Tibial nerve (tissue), 4 donors: ENCODE data around the gene SLC25A22. TPM values are rescaled to one million over a fixed set of nuclear protein-coding genes. Genes with fewer than 3 reads are reported as not detected.

ENCODE experiments used
- DNase-seq, 2 donors: peaks; one replicate each; pipeline ENCODE4 v3.0.0-alpha.2; 2019; ENCODE audit warnings: low spot score in 2 of 2
- H3K27ac ChIP-seq, 4 donors: fragments of 200-600 bp; sonication (generic) in 3 of 4; one replicate each; pipeline ENCODE4 v1.5.1; 2017 to 2019; ENCODE audit warnings: mild to moderate bottlenecking in 1 of 4
- H3K27me3 ChIP-seq, 2 donors: fragments of 200-600 bp; sonication (generic) in 1 of 2; one replicate each; pipeline versions ENCODE4 v1.5.1 to v1.6.0; 2017 to 2019
- H3K36me3 ChIP-seq, 3 donors: fragments of 200-600 bp; sonication (generic); one replicate each; pipeline ENCODE4 v1.5.1; 2018 to 2019
- H3K4me1 ChIP-seq, 4 donors: fragments of 200-600 bp; sonication (generic) in 3 of 4; one replicate each; pipeline ENCODE4 v1.5.1; 2017 to 2019
- H3K4me3 ChIP-seq, 4 donors: fragments of 200-600 bp; sonication (generic) in 3 of 4; one replicate each; pipeline ENCODE4 v1.5.1; 2017 to 2019; ENCODE audit warnings: mild to moderate bottlenecking in 1 of 4, moderate library complexity in 1 of 4
- H3K9me3 ChIP-seq, 4 donors: fragments of 200-600 bp; sonication (generic) in 3 of 4; one replicate each; pipeline ENCODE4 v1.5.1; 2017 to 2019
- CTCF ChIP-seq, 5 experiments: fragments of 200-600 bp in 3 of 5; fragments of 450-650 bp in 2 of 5; sonication (generic) in 3 of 5; IDR thresholded peaks; one replicate each; pipeline ENCODE4 v1.5.1; 2016 to 2019; ENCODE audit warnings: antibody characterized with exemption in 5 of 5, mild to moderate bottlenecking in 3 of 5, moderate library complexity in 2 of 5
- EP300 ChIP-seq, 2 donors: sonication (generic); formaldehyde crosslinking; IDR thresholded peaks; one replicate each; pipeline ENCODE4 v1.6.1; 2017; ENCODE audit warnings: antibody characterized with exemption in 2 of 2, mild to moderate bottlenecking in 1 of 2
- POLR2A ChIP-seq, 2 donors: fragments of 450-650 bp; IDR thresholded peaks; one replicate each; pipeline ENCODE4 v1.6.1; 2017; ENCODE audit warnings: antibody characterized with exemption in 2 of 2, mild to moderate bottlenecking in 2 of 2, moderate library complexity in 2 of 2
- WGBS, 2 donors: methylation state at CpG; one replicate each; pipeline ENCODE4 v1.1.5; 2018; 5-methylcytosine and 5-hydroxymethylcytosine counted together
- total RNA-seq, 4 donors: library from RNA; depleted of rRNA; stranded (reverse); fragments of >200 nt; gene quantifications; one replicate each; pipeline ENCODE4 v1.1.0, GENCODE V29; 2016

The SLC25A22 gene
- total RNA-seq, 4 donors from 2014 or later = 8.0 to 17.5 (median 10.0) TPM

DNA sequence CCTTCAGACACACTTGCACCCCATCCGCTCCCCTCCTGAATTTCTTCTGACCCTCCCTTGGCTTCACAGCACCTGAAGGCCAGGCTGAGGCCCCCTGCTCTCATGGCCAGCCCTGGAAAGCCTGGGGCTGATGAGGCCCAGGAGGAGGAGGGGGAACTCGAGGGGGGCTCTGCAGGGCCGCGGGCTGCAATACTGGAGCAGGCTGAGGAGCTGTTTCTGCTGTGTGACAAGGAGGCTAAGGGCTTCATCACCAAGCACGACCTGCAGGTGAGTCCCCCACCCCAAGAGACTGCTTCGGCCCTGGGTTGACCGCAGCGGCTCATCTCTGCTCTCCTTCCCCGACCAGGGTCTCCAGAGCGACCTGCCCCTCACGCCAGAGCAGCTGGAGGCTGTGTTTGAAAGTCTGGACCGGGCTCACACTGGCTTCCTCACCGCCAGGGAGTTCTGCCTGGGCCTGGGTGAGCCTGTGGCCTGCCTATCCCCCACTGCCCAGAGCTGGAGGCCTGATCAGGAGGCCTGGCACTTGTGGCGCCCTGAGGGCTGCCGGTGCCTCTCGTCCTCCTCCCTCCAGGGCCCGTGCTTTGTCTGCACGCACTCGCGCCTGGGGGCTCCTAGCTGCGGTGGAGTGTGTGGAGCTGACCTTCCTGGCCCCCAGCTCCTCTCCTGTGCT, 30.6 kb upstream of the SLC25A22 start:
- no peak for TF ChIP-seq EP300 (IDR thresholded peaks at IDR 0.05)
- TF ChIP-seq CTCF (IDR thresholded peaks at IDR 0.05) = no peak
- TF ChIP-seq POLR2A (IDR thresholded peaks at IDR 0.05) = no peak
- H3K27me3 ChIP-seq = peaks cover 0 to 59% of the 10 kb centered on the region in 2 donors
- no peak for DNase-seq
- no peaks in the 10 kb centered on the region for H3K9me3 ChIP-seq
- H3K36me3 ChIP-seq = peaks cover 0 to 23% (median 19%) of the 10 kb centered on the region in 3 donors
- peaks cover 0 to 67% (median 47%) of the 10 kb centered on the region in 4 donors for H3K4me1 ChIP-seq
- 59 to 71% methylated on average over 15 to 21 of the region's 21 CpGs for WGBS, 2 donors
- peak overlapping the region in 1 of 4 donors; percentile 44 for H3K4me3 ChIP-seq
- peak overlapping the region in 3 of 4 donors; percentile 3 to 65 (median 32) for H3K27ac ChIP-seq

GRCh38 chr11:827897-828192, 29.8 kb upstream of the SLC25A22 start, which contains the start of gene CRACR2B:
TSS of gene CRACR2B (plus strand) at chr11:827919. CDS start at chr11:828608, 689 bp downstream.
- WGBS, 2 donors = 67 to 68% methylated on average over 5 of the region's 5 CpGs
- peaks cover 0 to 65% (median 44%) of the 10 kb centered on the region in 4 donors for H3K4me1 ChIP-seq

GRCh38 chr11:827146-827896, 29.2 kb upstream of the SLC25A22 start:
- peak overlapping the region in 2 of 4 donors; percentile 43 to 49 for H3K4me3 ChIP-seq
- peak overlapping the region in 3 of 4 donors; percentile 43 to 72 (median 60) for H3K27ac ChIP-seq
- H3K36me3 ChIP-seq = peaks cover 0 to 36% (median 23%) of the 10 kb centered on the region in 3 donors
- no peak for DNase-seq
- H3K27me3 ChIP-seq = peaks cover 0 to 59% of the 10 kb centered on the region in 2 donors
- peaks cover 0 to 66% (median 41%) of the 10 kb centered on the region in 4 donors for H3K4me1 ChIP-seq
- H3K9me3 ChIP-seq = no peaks in the 10 kb centered on the region
- TF ChIP-seq CTCF (IDR thresholded peaks at IDR 0.05) (no peak), POLR2A (IDR thresholded peaks at IDR 0.05) (no peak), EP300 (IDR thresholded peaks at IDR 0.05) (no peak)
- 24 to 29% methylated on average over 16 to 18 of the region's 66 CpGs for WGBS, 2 donors

More at GRCh38 chr11:827897-828192, 29.8 kb upstream of the SLC25A22 start, which contains the start of gene CRACR2B:
- Histone ChIP-seq H3K4me3 (peak within 1 kb of the TSS in 2 of 4 donors; percentile 43 to 49), H3K9me3 (no peaks in the 10 kb centered on the region), H3K36me3 (peaks cover 0 to 31% (median 20%) of the 10 kb centered on the region in 3 donors), H3K27me3 (peaks cover 0 to 59% of the 10 kb centered on the region in 2 donors), H3K27ac (peak within 1 kb of the TSS in 3 of 4 donors; percentile 60 to 72 (median 65))
- TF ChIP-seq POLR2A (IDR thresholded peaks at IDR 0.05) (no peak), EP300 (IDR thresholded peaks at IDR 0.05) (no peak), CTCF (IDR thresholded peaks at IDR 0.05) (no peak)
- DNase-seq = no peak

- H3K9me3 ChIP-seq = no peaks in the 10 kb centered on the region
- TF ChIP-seq POLR2A (IDR thresholded peaks at IDR 0.05) = no peak
- no peak for TF ChIP-seq EP300 (IDR thresholded peaks at IDR 0.05)
- TF ChIP-seq CTCF (IDR thresholded peaks at IDR 0.05) = no peak
- peaks cover 0 to 59% of the 10 kb centered on the region in 2 donors for H3K27me3 ChIP-seq
- peak overlapping the region in 2 of 4 donors; percentile 60 to 72 for H3K27ac ChIP-seq
- 2 to 21% methylated on average over 2 to 20 of the region's 22 CpGs for WGBS, 2 donors
- H3K4me1 ChIP-seq = peaks cover 0 to 66% (median 42%) of the 10 kb centered on the region in 4 donors
- peak overlapping the region in 2 of 4 donors; percentile 43 to 49 for H3K4me3 ChIP-seq
- DNase-seq = no peak
- peaks cover 0 to 42% (median 26%) of the 10 kb centered on the region in 3 donors for H3K36me3 ChIP-seq
Measured at GRCh38 chr11:826836-827145, 28.7 kb upstream of the SLC25A22 start.

- peaks cover 0 to 46% (median 26%) of the 10 kb centered on the region in 3 donors for H3K36me3 ChIP-seq
- DNase-seq = no peak
- no peak for TF ChIP-seq EP300 (IDR thresholded peaks at IDR 0.05)
- no peak for TF ChIP-seq CTCF (IDR thresholded peaks at IDR 0.05)
- TF ChIP-seq POLR2A (IDR thresholded peaks at IDR 0.05) = no peak
- H3K4me1 ChIP-seq = peaks cover 0 to 66% (median 45%) of the 10 kb centered on the region in 4 donors
- H3K27me3 ChIP-seq = peaks cover 0 to 55% of the 10 kb centered on the region in 2 donors
- H3K4me3 ChIP-seq = no peak overlapping the region
- H3K9me3 ChIP-seq = no peaks in the 10 kb centered on the region
- H3K27ac ChIP-seq = peak overlapping the region in 1 of 4 donors; percentile 72
- WGBS, 2 donors = 79 to 82% methylated on average over 9 of the region's 9 CpGs
Measured at GRCh38 chr11:826227-826621, 28.1 kb upstream of the SLC25A22 start.
